Stimulated activated CD4-positive, alpha-beta T cell treated with anti-CD3 and anti-CD28 coated beads, Interleukin-4, amount 100 ng/mL, for 24 hours (primary cell): Measurements from ENCODE around the gene ZNF860.
"Not testable (repeated sequence)": the region's sequence is repeated elsewhere in the genome, so short reads cannot be mapped to it uniquely, and the experiment has no call there.

Source experiments
- DNase-seq: peaks from one replicate; pipeline ENCODE4 v3.0.0-alpha.2; 2020

ZNF860 gene

GRCh38 chr3:32000877-32001276 is 19.3 kb downstream of the ZNF860 start:
- no peak for DNase-seq

- no peak for DNase-seq
Observed at GRCh38 chr3:32002561-32003368, 21.2 kb downstream of the ZNF860 start.

DNA sequence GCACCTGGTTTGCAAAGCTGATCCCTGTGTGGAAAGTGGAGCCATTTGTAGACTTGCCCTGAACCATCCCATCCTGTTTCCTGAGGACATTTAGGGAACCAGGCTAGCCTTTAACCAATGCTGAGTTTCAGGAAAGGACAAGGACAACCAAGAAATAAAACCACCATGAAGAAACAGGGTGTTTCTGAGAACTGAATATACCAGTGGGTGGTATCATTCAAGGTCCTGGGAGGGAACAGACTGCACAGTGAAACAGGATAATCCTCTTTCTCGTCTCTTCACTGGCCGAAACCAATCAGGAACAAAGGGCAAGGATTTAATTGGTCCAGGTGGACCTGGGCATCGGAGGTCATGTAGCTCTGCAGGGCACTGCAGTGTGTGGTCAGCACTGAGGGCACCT is 21.8 kb downstream of the ZNF860 start:
- DNase-seq: no peak

- no peak for DNase-seq
Observed at GRCh38 chr3:32004113-32004765, 22.7 kb downstream of the ZNF860 start.

DNA sequence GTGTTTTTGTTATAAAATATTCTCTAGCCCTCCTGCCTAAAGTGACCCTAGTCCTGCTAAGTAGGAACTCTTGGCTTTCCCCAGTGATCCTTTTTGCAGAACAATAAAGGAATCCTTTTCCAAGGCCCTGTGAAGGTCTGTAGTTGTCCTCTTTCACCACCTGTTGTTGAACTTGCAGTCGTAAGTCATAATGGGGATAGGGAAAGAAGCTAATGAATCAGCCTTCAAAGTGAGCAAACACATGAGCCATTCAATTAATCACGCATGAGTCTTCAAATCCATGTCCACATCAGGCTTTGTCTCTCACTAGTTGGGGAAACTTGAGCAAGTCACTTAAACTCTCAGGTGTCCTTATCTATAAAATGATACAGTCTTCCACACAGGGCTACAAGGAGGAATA is 27.6 kb downstream of the ZNF860 start:
- no peak for DNase-seq

DNA sequence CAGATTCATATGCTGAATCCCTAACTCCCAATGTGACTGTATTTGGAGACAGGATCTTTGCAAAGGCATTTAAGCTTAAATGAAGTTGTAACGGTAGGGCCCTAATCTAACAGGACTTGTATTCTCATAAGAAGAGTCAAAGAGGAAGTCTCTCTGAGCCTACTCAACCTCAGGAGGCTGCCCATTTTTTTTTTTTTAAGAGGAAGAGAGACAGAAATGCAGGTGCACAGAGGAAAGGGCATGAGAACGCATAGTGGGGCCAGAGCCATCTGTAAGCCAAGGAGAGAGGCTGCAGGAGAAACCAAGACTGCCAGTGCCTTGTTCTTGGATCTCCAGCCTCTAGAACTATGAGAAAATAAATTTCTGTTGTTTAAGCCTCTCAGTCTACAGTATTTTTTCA is 28.4 kb downstream of the ZNF860 start:
- no peak for DNase-seq

DNA sequence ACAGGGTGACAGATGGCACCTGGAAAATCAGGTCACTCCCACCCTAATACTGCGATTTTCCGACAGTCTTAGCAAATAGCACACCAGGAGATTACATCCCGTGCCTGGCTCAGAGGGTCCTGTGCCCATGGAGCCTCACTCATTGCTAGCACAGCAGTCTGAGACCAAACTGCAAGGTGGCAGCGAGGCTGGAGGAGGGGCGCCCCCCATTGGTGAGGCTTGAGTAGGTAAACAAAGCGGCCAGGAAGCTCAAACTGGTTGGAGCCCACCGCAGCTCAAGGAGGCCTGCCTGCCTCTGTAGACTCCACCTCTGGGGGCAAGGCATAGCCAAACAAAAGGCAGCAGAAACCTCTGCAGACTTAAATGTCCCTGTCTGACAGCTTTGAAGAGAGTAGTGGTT is 29.1 kb downstream of the ZNF860 start:
- not testable (repeated sequence) for DNase-seq

DNA sequence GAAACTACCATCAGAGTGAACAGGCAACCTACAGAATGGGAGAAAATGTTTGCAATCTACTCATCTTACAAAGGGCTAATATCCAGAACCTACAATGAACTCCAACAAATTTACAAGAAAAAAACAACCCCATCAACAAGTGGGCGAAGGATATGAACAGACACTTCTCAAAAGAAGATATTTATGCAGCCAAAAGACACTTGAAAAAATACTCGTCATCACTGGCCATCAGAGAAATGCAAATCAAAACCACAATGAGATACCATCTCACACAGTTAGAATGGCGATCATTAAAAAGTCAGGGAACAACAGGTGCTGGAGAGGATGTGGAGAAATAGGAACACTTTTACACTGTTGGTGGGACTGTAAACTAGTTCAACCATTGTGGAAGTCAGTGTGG is 34.1 kb downstream of the ZNF860 start:
- DNase-seq: not testable (repeated sequence)

DNA sequence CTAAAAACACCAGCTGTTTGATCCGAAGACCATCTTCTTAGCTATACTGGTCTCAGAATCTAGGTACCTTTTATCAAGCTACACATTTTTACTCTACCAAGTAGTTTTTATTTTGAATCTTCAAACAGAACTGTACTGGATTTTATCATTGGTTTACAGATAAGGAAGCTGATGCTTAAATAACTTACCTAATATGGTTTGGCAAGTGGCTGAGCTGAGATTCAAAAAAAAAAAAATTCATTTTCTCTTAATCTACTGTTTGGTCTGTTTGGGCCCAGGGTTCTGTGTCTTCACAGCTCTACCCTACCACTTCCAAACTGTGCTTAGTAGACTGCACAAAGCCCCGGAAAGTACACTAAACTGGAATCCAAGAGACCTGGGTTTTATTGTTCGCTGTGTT is 35.7 kb downstream of the ZNF860 start:
- no peak for DNase-seq

- DNase-seq: no peak
Observed at GRCh38 chr3:32018757-32019564, 37.4 kb downstream of the ZNF860 start.

- DNase-seq: no peak
Observed at GRCh38 chr3:32021155-32021554, 39.6 kb downstream of the ZNF860 start.

DNA sequence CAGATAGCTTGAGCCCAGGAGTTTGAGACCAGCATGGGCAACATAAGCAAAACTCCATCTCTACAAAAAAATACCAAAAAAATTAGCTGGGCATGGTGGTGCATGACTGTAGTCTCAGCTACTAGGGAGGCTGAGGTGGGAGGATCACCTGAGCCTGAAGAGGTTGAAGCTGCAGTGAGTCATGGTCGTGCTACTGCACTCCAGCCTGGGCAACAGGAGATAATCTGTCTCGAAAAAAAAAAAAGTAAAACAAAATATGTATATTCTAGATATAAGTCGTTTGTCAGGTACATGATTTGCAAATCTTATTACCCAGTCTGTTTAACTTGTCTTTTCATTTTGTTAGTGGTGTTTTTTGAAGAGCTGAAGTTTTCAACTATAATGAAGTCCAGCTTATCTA is 40.2 kb downstream of the ZNF860 start:
- no peak for DNase-seq

GRCh38 chr3:32022947-32023346 is 41.4 kb downstream of the ZNF860 start:
- DNase-seq: no peak

DNA sequence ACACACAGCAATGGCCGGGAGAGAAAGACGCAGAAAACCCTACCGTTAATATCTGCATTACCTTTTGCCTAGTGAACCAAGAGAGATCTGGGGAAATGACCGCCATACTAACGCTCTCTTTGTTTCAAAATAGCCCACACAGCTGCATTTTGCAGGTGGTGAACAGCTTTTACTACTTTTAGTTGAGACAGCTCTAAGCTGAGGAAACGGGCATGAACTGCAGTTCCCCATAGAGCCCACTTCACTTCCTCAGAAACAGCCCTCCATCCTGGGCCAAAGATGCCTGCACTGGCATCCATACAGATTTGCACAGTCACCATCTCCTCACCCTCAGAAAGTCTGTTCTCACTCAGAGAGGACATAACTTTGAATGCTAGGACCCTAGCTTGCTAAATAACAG is 45.0 kb downstream of the ZNF860 start:
- no peak for DNase-seq

DNA sequence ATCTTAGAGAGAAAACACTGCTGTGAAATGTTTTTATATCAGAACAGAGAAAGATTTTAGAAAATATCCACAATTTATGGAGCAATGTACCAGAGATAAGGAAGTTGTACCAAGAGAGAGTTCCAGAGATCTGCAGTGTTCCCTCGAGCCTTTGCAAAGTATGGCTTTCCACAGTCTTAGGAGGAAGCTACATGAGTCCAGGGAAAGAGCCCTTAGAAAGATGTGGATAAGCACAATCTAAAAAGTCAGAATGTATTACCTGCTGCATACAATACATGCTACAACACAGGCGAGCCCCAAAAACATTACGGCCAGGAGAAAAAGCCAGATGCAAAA is 56.4 kb downstream of the ZNF860 start:
- no peak for DNase-seq

GRCh38 chr3:32041316-32041715 is 59.8 kb downstream of the ZNF860 start:
- no peak for DNase-seq
